ENCODE results near the gene ATP5ME. TPM values are rescaled to one million over a fixed set of nuclear protein-coding genes. Genes with fewer than 3 reads are reported as not detected.

Gene ATP5ME
- total RNA-seq, 1 donor from 2014 or later: 95.1 TPM

DNA sequence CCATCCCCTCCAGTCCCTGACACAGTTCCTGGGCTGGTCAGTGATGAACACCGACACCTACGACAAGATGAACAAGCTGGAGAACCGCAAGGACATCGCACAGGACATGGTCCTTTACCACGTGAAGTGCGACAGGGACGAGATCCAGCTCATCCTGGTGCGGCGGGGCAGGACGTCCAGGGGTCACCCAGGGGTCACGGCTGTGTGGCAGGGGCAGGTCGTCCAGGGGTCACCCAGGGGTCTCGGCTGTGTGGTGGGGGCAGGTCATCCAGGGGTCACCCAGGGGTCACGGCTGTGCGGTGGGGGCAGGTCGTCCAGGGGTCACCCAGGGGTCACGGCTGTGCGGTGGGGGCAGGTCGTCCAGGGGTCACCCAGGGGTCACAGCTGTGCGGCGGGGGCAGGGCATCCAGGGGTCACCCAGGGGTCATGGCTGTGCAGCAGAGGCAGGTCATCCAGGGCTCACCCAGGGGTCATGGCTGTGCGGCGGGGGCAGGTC lies 16.7 kb downstream of the ATP5ME start:
- Histone ChIP-seq H3K27ac (no peak overlapping the region), H3K27me3 (no peaks in the 10 kb centered on the region)

DNA sequence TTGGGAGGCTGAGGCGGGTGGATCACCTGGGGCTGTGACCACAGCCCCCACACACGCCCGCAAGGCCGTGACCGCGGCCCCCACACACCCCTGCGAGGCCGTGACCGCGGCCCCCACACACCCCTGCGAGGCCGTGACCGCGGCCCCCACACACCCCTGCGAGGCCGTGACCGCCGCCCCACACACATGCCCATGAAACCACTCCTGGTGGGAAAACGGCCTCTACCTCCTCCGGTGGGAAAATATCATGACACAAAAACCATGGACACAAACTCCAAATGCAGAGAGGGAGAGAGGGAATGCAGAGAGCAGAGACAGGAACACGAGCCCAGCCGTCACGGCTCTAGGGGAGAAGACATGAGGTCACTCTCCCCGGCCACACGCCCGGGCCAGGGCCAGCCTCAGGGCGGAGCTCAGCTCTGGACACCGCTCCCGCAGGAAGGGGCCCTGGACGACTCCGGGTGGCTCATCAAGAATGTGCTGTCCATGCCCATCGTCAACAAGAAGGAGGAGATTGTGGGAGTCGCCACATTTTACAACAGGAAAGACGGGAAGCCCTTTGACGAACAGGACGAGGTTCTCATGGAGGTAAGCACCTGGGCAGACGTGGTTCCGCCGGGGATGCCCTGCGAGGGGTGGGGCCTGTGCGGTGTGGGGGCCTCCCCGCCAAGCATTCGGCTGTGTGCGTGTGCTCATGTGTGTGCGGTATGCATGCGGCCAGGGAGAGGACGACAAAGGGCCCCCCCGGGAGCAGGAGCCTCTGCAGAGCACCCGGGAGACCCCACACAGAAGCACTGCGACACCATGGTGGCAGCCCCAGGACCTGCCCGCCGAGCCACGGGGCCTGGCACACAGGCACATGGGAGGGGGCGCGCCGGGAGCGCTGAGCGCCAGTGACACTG lies 17.4 kb downstream of the ATP5ME start:
- H3K9ac ChIP-seq: no peak overlapping the region
- Mint-ChIP-seq H3K36me3 (no peaks in the 10 kb centered on the region), H3K4me1 (peaks cover 7% of the 10 kb centered on the region), H3K9me3 (peaks cover 2% of the 10 kb centered on the region), H3K27me3 (ENCODE audit: insufficient read depth, low read depth) (peaks cover 12% of the 10 kb centered on the region), H3K27ac (no peak overlapping the region), H3K4me3 (no peak overlapping the region)
- peak; percentile 2 for DNase-seq (ENCODE audit: low spot score)
- TF ChIP-seq EZH2 (IDR thresholded peaks at IDR 0.05): no peak
- TF ChIP-seq, protein P1, sequence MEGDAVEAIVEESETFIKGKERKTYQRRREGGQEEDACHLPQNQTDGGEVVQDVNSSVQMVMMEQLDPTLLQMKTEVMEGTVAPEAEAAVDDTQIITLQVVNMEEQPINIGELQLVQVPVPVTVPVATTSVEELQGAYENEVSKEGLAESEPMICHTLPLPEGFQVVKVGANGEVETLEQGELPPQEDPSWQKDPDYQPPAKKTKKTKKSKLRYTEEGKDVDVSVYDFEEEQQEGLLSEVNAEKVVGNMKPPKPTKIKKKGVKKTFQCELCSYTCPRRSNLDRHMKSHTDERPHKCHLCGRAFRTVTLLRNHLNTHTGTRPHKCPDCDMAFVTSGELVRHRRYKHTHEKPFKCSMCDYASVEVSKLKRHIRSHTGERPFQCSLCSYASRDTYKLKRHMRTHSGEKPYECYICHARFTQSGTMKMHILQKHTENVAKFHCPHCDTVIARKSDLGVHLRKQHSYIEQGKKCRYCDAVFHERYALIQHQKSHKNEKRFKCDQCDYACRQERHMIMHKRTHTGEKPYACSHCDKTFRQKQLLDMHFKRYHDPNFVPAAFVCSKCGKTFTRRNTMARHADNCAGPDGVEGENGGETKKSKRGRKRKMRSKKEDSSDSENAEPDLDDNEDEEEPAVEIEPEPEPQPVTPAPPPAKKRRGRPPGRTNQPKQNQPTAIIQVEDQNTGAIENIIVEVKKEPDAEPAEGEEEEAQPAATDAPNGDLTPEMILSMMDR (IDR thresholded peaks at IDR 0.05): no peak
- no peak for TF ChIP-seq EZH2phosphoT487 (IDR thresholded peaks at IDR 0.05)
- no peaks in the 10 kb centered on the region for H4K20me1 ChIP-seq (ENCODE audit: low read depth)
- H3F3A ChIP-seq (ENCODE audit: low read depth): peaks cover 5% of the 10 kb centered on the region
- no peaks in the 10 kb centered on the region for H3K36me3 ChIP-seq
- H3K79me2 ChIP-seq (ENCODE audit: low read depth): no peaks in the 10 kb centered on the region
- no peaks in the 10 kb centered on the region for H3K4me1 ChIP-seq
- H3K4me3 ChIP-seq: no peak overlapping the region
- H3K27ac ChIP-seq: no peak overlapping the region
- H3K4me2 ChIP-seq: no peak overlapping the region
- H2AFZ ChIP-seq (replicated peaks): no peak overlapping the region
- no peaks in the 10 kb centered on the region for H3K9me3 ChIP-seq (ENCODE audit: low read depth)
- H3K27me3 ChIP-seq: no peaks in the 10 kb centered on the region

More for the DNA sequence above, 16.7 kb downstream of the ATP5ME start:
- Mint-ChIP-seq H3K27ac (no peak overlapping the region), H3K9me3 (peaks cover 2% of the 10 kb centered on the region), H3K4me3 (no peak overlapping the region), H3K27me3 (ENCODE audit: insufficient read depth, low read depth) (peaks cover 14% of the 10 kb centered on the region), H3K4me1 (peaks cover 7% of the 10 kb centered on the region), H3K36me3 (no peaks in the 10 kb centered on the region)
- H3K9ac ChIP-seq: no peak overlapping the region
- H3K36me3 ChIP-seq: no peaks in the 10 kb centered on the region
- H3K9me3 ChIP-seq (ENCODE audit: low read depth): no peaks in the 10 kb centered on the region
- H3K79me2 ChIP-seq (ENCODE audit: low read depth): no peaks in the 10 kb centered on the region
- peak; percentile 2 for DNase-seq (ENCODE audit: low spot score)
- H3K4me1 ChIP-seq: no peaks in the 10 kb centered on the region
- H3F3A ChIP-seq (ENCODE audit: low read depth): peaks cover 5% of the 10 kb centered on the region
- no peaks in the 10 kb centered on the region for H4K20me1 ChIP-seq (ENCODE audit: low read depth)
- H3K4me2 ChIP-seq: no peak overlapping the region
- TF ChIP-seq EZH2phosphoT487 (IDR thresholded peaks at IDR 0.05): no peak
- TF ChIP-seq, protein P1 (IDR thresholded peaks at IDR 0.05): no peak
- no peak for TF ChIP-seq EZH2 (IDR thresholded peaks at IDR 0.05)
- no peak overlapping the region for H3K4me3 ChIP-seq
- no peak overlapping the region for H2AFZ ChIP-seq (replicated peaks)

DNA sequence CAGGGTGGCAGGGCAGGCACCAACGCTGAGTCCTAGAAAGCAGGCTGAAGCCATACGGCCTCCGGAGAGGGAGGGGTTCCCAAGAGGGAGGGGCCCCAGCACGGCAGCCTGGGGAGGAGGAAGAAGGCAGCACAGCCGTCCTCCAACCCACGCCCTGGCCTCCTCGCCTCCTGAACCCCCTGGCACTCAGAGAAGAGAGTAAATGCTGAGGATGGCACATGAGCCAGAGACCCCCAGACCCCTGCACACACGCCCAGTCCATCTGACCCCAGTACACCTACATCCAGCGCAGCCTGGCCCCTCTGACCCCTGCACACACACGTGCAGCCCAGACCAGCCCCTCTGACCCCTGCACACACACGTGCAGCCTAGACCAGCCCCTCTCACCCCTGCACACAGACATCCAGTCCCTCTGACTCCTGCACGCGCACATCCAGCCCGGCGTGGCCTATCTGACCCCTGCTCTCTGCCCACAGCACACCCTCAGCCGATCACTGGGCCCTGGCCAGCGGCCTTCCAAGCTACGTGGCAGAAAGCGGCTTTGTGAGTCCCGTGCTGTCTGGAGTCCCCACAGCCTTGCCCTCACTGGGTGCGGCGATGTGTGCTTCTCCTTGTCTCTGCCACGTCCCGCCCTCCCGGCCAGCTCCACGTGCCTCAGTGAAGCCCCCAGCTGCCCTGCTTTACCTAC lies 18.5 kb downstream of the ATP5ME start:
- Histone ChIP-seq H3K27ac (no peak overlapping the region), H3K79me2 (ENCODE audit: low read depth) (no peaks in the 10 kb centered on the region), H3K9me3 (ENCODE audit: low read depth) (no peaks in the 10 kb centered on the region), H3K27me3 (no peaks in the 10 kb centered on the region), H3F3A (ENCODE audit: low read depth) (peaks cover 5% of the 10 kb centered on the region), H3K9ac (no peak overlapping the region), H3K36me3 (no peaks in the 10 kb centered on the region), H3K4me3 (no peak overlapping the region), H3K4me1 (no peaks in the 10 kb centered on the region), H2AFZ (replicated peaks) (no peak overlapping the region), H3K4me2 (no peak overlapping the region), H4K20me1 (ENCODE audit: low read depth) (no peaks in the 10 kb centered on the region)
- Mint-ChIP-seq H3K9me3 (peaks cover 2% of the 10 kb centered on the region), H3K4me3 (peak overlapping the region; percentile 16), H3K27ac (no peak overlapping the region), H3K4me1 (peaks cover 7% of the 10 kb centered on the region), H3K27me3 (ENCODE audit: insufficient read depth, low read depth) (peaks cover 9% of the 10 kb centered on the region), H3K36me3 (no peaks in the 10 kb centered on the region)
- peak; percentile 1 for DNase-seq (ENCODE audit: low spot score)
- TF ChIP-seq, protein P1 (IDR thresholded peaks at IDR 0.05): no peak
- TF ChIP-seq EZH2 (IDR thresholded peaks at IDR 0.05) (no peak), EZH2phosphoT487 (IDR thresholded peaks at IDR 0.05) (no peak)
